Mesendoderm (in vitro differentiated cells): Measurements from ENCODE around the gene ZNF25. TPM values are rescaled to one million over a fixed set of nuclear protein-coding genes. Genes with fewer than 3 reads are reported as not detected.
"Not testable (repeated sequence)": the region's sequence is repeated elsewhere in the genome, so short reads cannot be mapped to it uniquely, and the experiment has no call there.

Experiments
- DNase-seq: peaks from one replicate; pipeline ENCODE4 v3.0.0; 2013
- H2AK5ac ChIP-seq: 2 replicates; pipeline ENCODE4 v1.6.1; 2013; ENCODE audit warnings: low read length, inconsistent platforms
- H2BK120ac ChIP-seq: 2 replicates; pipeline ENCODE4 v1.6.1; 2013; ENCODE audit warnings: low read depth, mild to moderate bottlenecking, low read length, moderate library complexity, mixed read lengths
- H2BK15ac ChIP-seq: replicated peaks from 2 replicates; pipeline ENCODE4 v1.6.1; 2013; ENCODE audit warnings: low read depth, mild to moderate bottlenecking, moderate library complexity
- H2BK5ac ChIP-seq: 2 replicates; pipeline ENCODE4 v1.6.1; 2013; ENCODE audit warnings: low read length, inconsistent platforms
- H3K18ac ChIP-seq: 2 replicates; pipeline ENCODE4 v1.6.1; 2013; ENCODE audit warnings: mild to moderate bottlenecking, low read length, mixed read lengths
- H3K23ac ChIP-seq: one replicate; pipeline ENCODE4 v1.6.1; 2013; ENCODE audit warnings: low read length
- H3K27ac ChIP-seq: 2 replicates; pipeline ENCODE4 v1.5.1; 2013; ENCODE audit warnings: low read depth, mild to moderate bottlenecking, inconsistent platforms, low read length, moderate library complexity
- H3K27me3 ChIP-seq: 2 replicates; pipeline ENCODE4 v1.6.1; 2013; ENCODE audit warnings: low read length, control low read depth, mild to moderate bottlenecking, inconsistent platforms; ENCODE audit not compliant: insufficient read depth, poor library complexity
- H3K36me3 ChIP-seq: 2 replicates; pipeline ENCODE4 v1.6.1; 2013; ENCODE audit warnings: low read length, inconsistent platforms; ENCODE audit not compliant: control insufficient read depth, insufficient read depth
- H3K4ac ChIP-seq: one replicate; pipeline ENCODE4 v1.6.1; 2013; ENCODE audit warnings: low read depth, mild to moderate bottlenecking, low read length, moderate library complexity
- H3K4me1 ChIP-seq: 2 replicates; pipeline ENCODE4 v1.6.1; 2013; ENCODE audit warnings: low read depth, low read length, inconsistent platforms; ENCODE audit not compliant: control insufficient read depth
- H3K4me2 ChIP-seq: 2 replicates; pipeline ENCODE4 v1.6.1; 2013; ENCODE audit warnings: low read length
- H3K4me3 ChIP-seq: 2 replicates; pipeline ENCODE4 v1.5.1; 2013; ENCODE audit warnings: mild to moderate bottlenecking, low read length
- H3K56ac ChIP-seq: one replicate; pipeline ENCODE4 v1.6.1; 2013; ENCODE audit warnings: low read length
- H3K79me1 ChIP-seq: 2 replicates; pipeline ENCODE4 v1.6.1; 2013; ENCODE audit warnings: low read length, inconsistent platforms
- H3K79me2 ChIP-seq: 2 replicates; pipeline ENCODE4 v1.6.1; 2013; ENCODE audit warnings: mild to moderate bottlenecking, low read length; ENCODE audit not compliant: control insufficient read depth, insufficient read depth
- H3K9ac ChIP-seq: 2 replicates; pipeline ENCODE4 v1.6.1; 2013; ENCODE audit warnings: low read length, inconsistent platforms
- H4K5ac ChIP-seq: one replicate; pipeline ENCODE4 v1.6.1; 2013; ENCODE audit warnings: low read length
- H4K8ac ChIP-seq: one replicate; pipeline ENCODE4 v1.6.1; 2013; ENCODE audit warnings: low read depth, mild to moderate bottlenecking, control low read depth, low read length, moderate library complexity
- WGBS: extraction: QIAGEN DNeasy Blood & Tissue Kit; methylation state at CpG from one replicate; pipeline ENCODE4 v1.1.7; 2013; ENCODE audit warnings: low lambda C conversion rate, missing lambda C conversion rate; ENCODE audit not compliant: insufficient coverage; ENCODE audit errors: extremely low coverage; 5-methylcytosine and 5-hydroxymethylcytosine counted together
- polyA plus RNA-seq, 2 experiments: library from polyadenylated mRNA; stranded (reverse); fragments of 200-250 nt; gene quantifications; one replicate each; pipeline ENCODE4 v1.2.3, GENCODE V29; 2013

The ZNF25 gene
- polyA plus RNA-seq (2013, experiment 1 of 2) = 0.48 TPM
- 0.43 TPM for polyA plus RNA-seq (2013, experiment 2 of 2)

DNA sequence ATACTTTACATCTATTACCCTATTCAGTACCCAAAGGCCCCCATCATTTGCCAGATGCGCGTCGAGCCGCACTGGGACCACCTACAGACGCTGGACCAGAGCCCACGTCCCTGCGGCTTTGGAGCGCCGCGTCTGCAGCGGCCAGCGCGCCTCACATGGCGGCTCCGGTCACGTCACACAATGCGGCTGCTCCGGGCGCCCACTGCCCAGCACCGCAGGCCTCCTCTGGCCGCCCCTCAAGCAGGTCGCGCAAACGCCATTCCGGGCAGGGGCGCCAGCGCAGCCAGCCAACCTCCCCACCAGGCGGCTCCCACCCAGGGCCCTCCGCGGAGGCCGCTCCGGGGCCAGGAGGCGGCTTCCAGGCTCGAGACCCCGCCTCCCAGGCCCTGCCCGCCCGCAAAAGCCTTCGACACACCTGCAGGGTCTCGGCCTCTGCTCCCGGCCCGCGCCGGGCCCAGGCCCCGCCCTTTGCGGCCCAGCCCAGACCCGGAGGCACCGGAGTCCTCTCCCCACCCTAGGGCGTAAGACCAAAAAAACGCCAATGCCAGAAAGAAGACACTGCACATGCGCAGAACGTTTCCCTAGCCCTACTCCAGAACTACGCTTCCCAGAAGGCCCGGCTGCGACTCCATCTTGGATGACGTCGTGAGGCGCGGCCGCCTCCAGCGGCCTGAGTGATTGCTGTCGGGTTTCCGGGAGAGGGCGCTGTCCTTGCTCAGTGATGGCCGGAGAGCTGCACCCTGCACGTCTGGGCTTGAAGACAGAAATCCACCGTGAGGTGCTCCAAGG, at the start of gene ZNF25:
Gene ZNF25 (minus strand): TSS at position 557 of the 789 bp plus-strand sequence. CDS start 4,925 bp downstream, outside the sequence.
- peak; percentile 100 for DNase-seq
- Histone ChIP-seq H3K4me3 (peak within 1 kb of the TSS; percentile 57), H2AK5ac (no peak within 1 kb of the TSS), H3K79me2 (no peaks in the 10 kb centered on the region), H3K4me2 (peak within 1 kb of the TSS; percentile 42), H3K27ac (peak within 1 kb of the TSS; percentile 79), H3K27me3 (no peaks in the 10 kb centered on the region), H3K23ac (peak within 1 kb of the TSS; percentile 57), H2BK120ac (no peak within 1 kb of the TSS), H3K36me3 (no peaks in the 10 kb centered on the region), H3K4ac (no peak within 1 kb of the TSS), H2BK5ac (no peak within 1 kb of the TSS), H3K18ac (peak within 1 kb of the TSS; percentile 5), H3K56ac (peak within 1 kb of the TSS; percentile 96), H3K79me1 (no peaks in the 10 kb centered on the region), H3K4me1 (no peaks in the 10 kb centered on the region), H4K8ac (no peak within 1 kb of the TSS), H2BK15ac (no peak within 1 kb of the TSS), H3K9ac (peak within 1 kb of the TSS; percentile 81), H4K5ac (no peak within 1 kb of the TSS)
- no CpG with 5 or more reads among the region's 66 CpGs for WGBS

DNA sequence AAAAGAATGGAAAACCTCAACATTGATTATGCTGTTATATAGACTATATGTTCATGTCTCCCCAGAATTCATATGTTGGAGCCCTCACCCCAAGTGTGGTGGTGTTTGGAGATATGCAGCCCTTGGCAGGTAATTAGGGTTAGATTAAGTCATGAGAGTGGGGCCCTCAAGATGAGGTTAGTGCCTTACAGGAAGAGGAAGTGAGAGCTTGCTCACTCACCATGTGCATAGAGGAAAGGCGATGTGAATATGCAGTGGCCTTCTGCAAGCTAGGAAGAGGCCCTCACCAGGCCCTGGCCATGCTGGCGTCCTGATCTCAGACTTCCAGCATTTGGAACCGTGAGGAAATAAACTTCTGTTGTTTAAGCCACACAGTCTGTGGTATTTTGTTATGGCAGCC, 48.8 kb upstream of the ZNF25 start:
- Histone ChIP-seq H2BK5ac (no peak overlapping the region), H3K4me3 (no peak overlapping the region), H3K79me1 (no peaks in the 10 kb centered on the region), H3K27ac (no peak overlapping the region), H3K4me2 (no peak overlapping the region), H2BK15ac (no peak overlapping the region), H4K8ac (no peak overlapping the region), H3K36me3 (peaks cover 4% of the 10 kb centered on the region), H2AK5ac (no peak overlapping the region), H3K79me2 (no peaks in the 10 kb centered on the region), H3K4ac (no peak overlapping the region), H4K5ac (no peak overlapping the region), H3K23ac (no peak overlapping the region), H3K4me1 (no peaks in the 10 kb centered on the region), H3K56ac (no peak overlapping the region), H2BK120ac (no peak overlapping the region), H3K27me3 (no peaks in the 10 kb centered on the region), H3K18ac (no peak overlapping the region), H3K9ac (no peak overlapping the region)
- WGBS = no CpG with 5 or more reads among the region's 3 CpGs
- no peak for DNase-seq

DNA sequence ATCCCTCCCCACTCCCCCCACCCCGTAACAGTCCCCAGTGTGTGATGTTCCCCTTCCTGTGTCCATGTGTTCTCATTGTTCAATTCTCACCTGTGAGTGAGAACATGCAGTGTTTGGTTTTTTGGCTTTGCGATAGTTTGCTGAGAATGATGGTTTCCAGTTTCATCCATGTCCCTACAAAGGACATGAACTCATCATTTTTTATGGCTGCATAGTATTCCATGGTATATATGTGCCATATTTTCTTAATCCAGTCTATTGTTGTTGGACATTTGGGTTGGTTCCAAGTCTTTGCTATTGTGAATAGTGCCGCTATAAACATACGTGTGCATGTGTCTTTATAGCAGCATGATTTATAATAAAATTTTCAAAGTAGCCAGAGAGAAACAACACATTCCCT, 42.7 kb upstream of the ZNF25 start:
- not testable (repeated sequence) for H3K27me3 ChIP-seq, H3K4me1 ChIP-seq, H3K79me1 ChIP-seq, H3K79me2 ChIP-seq, H4K8ac ChIP-seq, H3K18ac ChIP-seq, H2BK5ac ChIP-seq, H3K4ac ChIP-seq, DNase-seq, H3K9ac ChIP-seq, H3K4me3 ChIP-seq, H3K4me2 ChIP-seq, H3K36me3 ChIP-seq, H4K5ac ChIP-seq, H3K23ac ChIP-seq, H3K27ac ChIP-seq, H2AK5ac ChIP-seq, H2BK15ac ChIP-seq, H3K56ac ChIP-seq, H2BK120ac ChIP-seq
- no CpG with 5 or more reads among the region's 4 CpGs for WGBS

DNA sequence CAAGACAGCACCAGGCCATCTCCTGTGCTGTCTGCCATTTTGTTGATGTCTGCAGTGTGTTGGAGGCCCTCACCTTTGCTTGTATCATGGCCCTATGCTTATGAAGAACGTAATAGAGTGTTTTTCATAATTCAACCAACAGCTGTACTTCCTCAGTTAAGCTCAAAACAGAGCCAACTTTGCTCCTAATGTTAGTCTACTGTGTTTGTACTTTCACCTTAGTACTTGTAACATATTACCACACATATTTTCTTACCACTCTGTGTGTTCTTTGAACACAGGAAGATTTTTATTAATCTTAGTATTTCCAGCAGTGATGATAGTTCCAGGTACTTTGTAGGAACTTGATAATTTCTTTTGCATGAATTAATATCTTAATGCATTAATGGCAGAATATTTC, 39.9 kb upstream of the ZNF25 start:
- H3K27me3 ChIP-seq = no peaks in the 10 kb centered on the region
- H3K4me2 ChIP-seq = no peak overlapping the region
- H4K5ac ChIP-seq = no peak overlapping the region
- H2BK5ac ChIP-seq = no peak overlapping the region
- H3K4me3 ChIP-seq = no peak overlapping the region
- WGBS = no CpG with 5 or more reads among the region's 1 CpG
- H3K79me2 ChIP-seq = peaks cover 2% of the 10 kb centered on the region
- H3K9ac ChIP-seq = no peak overlapping the region
- H3K56ac ChIP-seq = no peak overlapping the region
- H3K27ac ChIP-seq = no peak overlapping the region
- no peaks in the 10 kb centered on the region for H3K79me1 ChIP-seq
- H2BK120ac ChIP-seq = no peak overlapping the region
- no peak overlapping the region for H3K23ac ChIP-seq
- H3K36me3 ChIP-seq = peaks cover 2% of the 10 kb centered on the region
- no peak for DNase-seq
- no peaks in the 10 kb centered on the region for H3K4me1 ChIP-seq
- H2BK15ac ChIP-seq = no peak overlapping the region
- no peak overlapping the region for H2AK5ac ChIP-seq
- no peak overlapping the region for H3K18ac ChIP-seq
- no peak overlapping the region for H4K8ac ChIP-seq
- H3K4ac ChIP-seq = no peak overlapping the region

DNA sequence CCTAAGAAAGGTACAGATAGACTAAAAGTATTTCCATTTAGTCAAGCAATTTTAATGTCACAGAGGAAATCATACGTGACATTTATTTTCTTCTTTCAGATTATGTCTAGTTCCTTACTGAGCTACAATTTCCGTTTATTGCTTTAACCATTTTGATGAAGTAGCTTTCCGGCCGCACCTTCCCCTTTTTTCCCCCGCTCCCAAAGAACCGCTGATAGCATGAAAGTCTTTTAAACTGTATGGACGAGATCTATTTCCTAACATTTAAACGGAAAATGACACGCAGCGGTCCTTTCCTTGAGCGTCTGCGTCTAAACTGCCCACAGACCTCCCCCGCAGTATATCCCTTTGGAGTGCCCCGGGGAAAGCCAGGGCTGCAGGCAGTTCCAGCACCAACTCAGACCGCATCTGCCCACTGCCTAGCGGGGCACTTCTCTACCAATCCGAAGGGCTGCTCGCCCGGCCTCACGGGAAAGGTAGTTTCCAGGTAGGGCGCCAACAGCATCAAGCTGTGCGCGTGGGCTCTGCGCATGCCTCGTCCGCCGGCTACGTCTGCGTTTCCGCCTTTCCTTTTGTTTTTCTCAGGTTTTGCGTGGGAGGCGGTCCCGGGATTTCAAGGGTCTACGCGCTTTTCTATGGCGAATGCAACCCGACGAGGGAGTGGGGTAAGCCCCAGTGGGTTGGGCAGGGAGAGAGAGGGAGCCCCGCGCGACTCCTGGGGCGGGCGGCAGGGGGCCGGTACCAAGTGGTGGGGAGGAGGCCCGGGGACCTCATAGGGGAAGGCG, 33.9 kb upstream of the ZNF25 start, which contains the start of gene ZNF33A:
Gene ZNF33A (plus strand): TSS at position 557 of the 785 bp plus-strand sequence. CDS start 1,667 bp downstream, outside the sequence.
- peak within 1 kb of the TSS; percentile 97 for H3K4ac ChIP-seq
- H2BK15ac ChIP-seq = no peak within 1 kb of the TSS
- H4K8ac ChIP-seq = no peak within 1 kb of the TSS
- no peak within 1 kb of the TSS for H3K23ac ChIP-seq
- no peak within 1 kb of the TSS for H2AK5ac ChIP-seq
- no peak within 1 kb of the TSS for H4K5ac ChIP-seq
- H3K79me2 ChIP-seq = peaks cover 2% of the 10 kb centered on the region
- no peaks in the 10 kb centered on the region for H3K4me1 ChIP-seq
- peak within 1 kb of the TSS; percentile 90 for H3K4me3 ChIP-seq
- no CpG with 5 or more reads among the region's 46 CpGs for WGBS
- peak within 1 kb of the TSS; percentile 73 for H3K27ac ChIP-seq
- no peaks in the 10 kb centered on the region for H3K36me3 ChIP-seq
- peak within 1 kb of the TSS; percentile 35 for H2BK5ac ChIP-seq
- peak within 1 kb of the TSS; percentile 95 for H3K9ac ChIP-seq
- H3K18ac ChIP-seq = peak within 1 kb of the TSS; percentile 94
- peak; percentile 95 for DNase-seq
- H3K27me3 ChIP-seq = no peaks in the 10 kb centered on the region
- no peak within 1 kb of the TSS for H2BK120ac ChIP-seq
- no peaks in the 10 kb centered on the region for H3K79me1 ChIP-seq
- peak within 1 kb of the TSS; percentile 64 for H3K4me2 ChIP-seq
- H3K56ac ChIP-seq = peak within 1 kb of the TSS; percentile 96
